ENCODE data around the gene GSDMA. TPM values are rescaled to one million over a fixed set of nuclear protein-coding genes. Genes with fewer than 3 reads are reported as not detected.
"Not testable (repeated sequence)": the region's sequence is repeated elsewhere in the genome, so short reads cannot be mapped to it uniquely, and the experiment has no call there.

GSDMA gene
- total RNA-seq, 1 donor from 2014 or later, result not detected

GRCh38 chr17:40004072-40004471, 41.3 kb downstream of the GSDMA start:
- H3K27me3 Mint-ChIP-seq (ENCODE audit: low read depth, unreplicated experiment), result peaks cover 8% of the 10 kb centered on the region
- H4K20me1 ChIP-seq (ENCODE audit: insufficient read depth, low read length), result no peaks in the 10 kb centered on the region
- H3K36me3 ChIP-seq (ENCODE audit: insufficient read depth, low read length), result no peaks in the 10 kb centered on the region
- no peaks in the 10 kb centered on the region for H3K4me1 ChIP-seq (ENCODE audit: insufficient read depth, low read length)
- H3K4me2 ChIP-seq (ENCODE audit: low read length), result no peak overlapping the region
- no peak overlapping the region for H3K27ac Mint-ChIP-seq (ENCODE audit: unreplicated experiment)
- H3K4me3 Mint-ChIP-seq (ENCODE audit: unreplicated experiment), result no peak overlapping the region
- no peaks in the 10 kb centered on the region for H3K4me1 Mint-ChIP-seq (ENCODE audit: low read depth, unreplicated experiment)
- H3K27me3 ChIP-seq (ENCODE audit: insufficient read depth, low read length), result no peaks in the 10 kb centered on the region
- DNase-seq (ENCODE audit: low read depth) (no peak), FAIRE-seq (no peak)
- no peak overlapping the region for H3K4me3 ChIP-seq (ENCODE audit: insufficient read depth, low read depth, low read length)
- no peak overlapping the region for H3K9ac ChIP-seq (ENCODE audit: low read length)
- peaks cover 3% of the 10 kb centered on the region for H3K36me3 Mint-ChIP-seq (ENCODE audit: low read depth, unreplicated experiment)
- TF ChIP-seq EZH2 (IDR thresholded peaks at IDR 0.05; ENCODE audit: insufficient read depth, low read length), result no peak
- TF ChIP-seq, protein P1, sequence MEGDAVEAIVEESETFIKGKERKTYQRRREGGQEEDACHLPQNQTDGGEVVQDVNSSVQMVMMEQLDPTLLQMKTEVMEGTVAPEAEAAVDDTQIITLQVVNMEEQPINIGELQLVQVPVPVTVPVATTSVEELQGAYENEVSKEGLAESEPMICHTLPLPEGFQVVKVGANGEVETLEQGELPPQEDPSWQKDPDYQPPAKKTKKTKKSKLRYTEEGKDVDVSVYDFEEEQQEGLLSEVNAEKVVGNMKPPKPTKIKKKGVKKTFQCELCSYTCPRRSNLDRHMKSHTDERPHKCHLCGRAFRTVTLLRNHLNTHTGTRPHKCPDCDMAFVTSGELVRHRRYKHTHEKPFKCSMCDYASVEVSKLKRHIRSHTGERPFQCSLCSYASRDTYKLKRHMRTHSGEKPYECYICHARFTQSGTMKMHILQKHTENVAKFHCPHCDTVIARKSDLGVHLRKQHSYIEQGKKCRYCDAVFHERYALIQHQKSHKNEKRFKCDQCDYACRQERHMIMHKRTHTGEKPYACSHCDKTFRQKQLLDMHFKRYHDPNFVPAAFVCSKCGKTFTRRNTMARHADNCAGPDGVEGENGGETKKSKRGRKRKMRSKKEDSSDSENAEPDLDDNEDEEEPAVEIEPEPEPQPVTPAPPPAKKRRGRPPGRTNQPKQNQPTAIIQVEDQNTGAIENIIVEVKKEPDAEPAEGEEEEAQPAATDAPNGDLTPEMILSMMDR (IDR thresholded peaks at IDR 0.05; ENCODE audit: insufficient read depth, low read depth, low read length), result no peak
- peaks cover 5% of the 10 kb centered on the region for H3K9me3 Mint-ChIP-seq (ENCODE audit: unreplicated experiment)
- no peak overlapping the region for H3K27ac ChIP-seq (ENCODE audit: low read depth, low read length)
- H3K79me2 ChIP-seq (ENCODE audit: insufficient read depth, low read length), result no peaks in the 10 kb centered on the region
- no peak overlapping the region for H2AFZ ChIP-seq (ENCODE audit: low read depth, low read length)
- H3K9me3 ChIP-seq (ENCODE audit: insufficient read depth, low read depth, low read length), result no peaks in the 10 kb centered on the region

- Mint-ChIP-seq H3K27ac (ENCODE audit: unreplicated experiment) (no peak overlapping the region), H3K27me3 (ENCODE audit: low read depth, unreplicated experiment) (peaks cover 8% of the 10 kb centered on the region), H3K4me3 (ENCODE audit: unreplicated experiment) (no peak overlapping the region), H3K9me3 (ENCODE audit: unreplicated experiment) (peaks cover 5% of the 10 kb centered on the region), H3K36me3 (ENCODE audit: low read depth, unreplicated experiment) (peaks cover 3% of the 10 kb centered on the region), H3K4me1 (ENCODE audit: low read depth, unreplicated experiment) (no peaks in the 10 kb centered on the region)
- DNase-seq (ENCODE audit: low read depth) (no peak), FAIRE-seq (no peak)
- Histone ChIP-seq H3K9ac (ENCODE audit: low read length) (no peak overlapping the region), H3K27me3 (ENCODE audit: insufficient read depth, low read length) (no peaks in the 10 kb centered on the region), H3K4me3 (ENCODE audit: insufficient read depth, low read depth, low read length) (no peak overlapping the region), H3K4me2 (ENCODE audit: low read length) (no peak overlapping the region), H3K9me3 (ENCODE audit: insufficient read depth, low read depth, low read length) (no peaks in the 10 kb centered on the region), H3K27ac (ENCODE audit: low read depth, low read length) (no peak overlapping the region), H3K79me2 (ENCODE audit: insufficient read depth, low read length) (no peaks in the 10 kb centered on the region), H4K20me1 (ENCODE audit: insufficient read depth, low read length) (no peaks in the 10 kb centered on the region), H3K36me3 (ENCODE audit: insufficient read depth, low read length) (no peaks in the 10 kb centered on the region), H2AFZ (ENCODE audit: low read depth, low read length) (no peak overlapping the region), H3K4me1 (ENCODE audit: insufficient read depth, low read length) (no peaks in the 10 kb centered on the region)
- TF ChIP-seq EZH2 (IDR thresholded peaks at IDR 0.05; ENCODE audit: insufficient read depth, low read length), result no peak
- TF ChIP-seq, protein P1 (IDR thresholded peaks at IDR 0.05; ENCODE audit: insufficient read depth, low read depth, low read length), result no peak
Measured at GRCh38 chr17:40004712-40005111, 41.9 kb downstream of the GSDMA start.

DNA sequence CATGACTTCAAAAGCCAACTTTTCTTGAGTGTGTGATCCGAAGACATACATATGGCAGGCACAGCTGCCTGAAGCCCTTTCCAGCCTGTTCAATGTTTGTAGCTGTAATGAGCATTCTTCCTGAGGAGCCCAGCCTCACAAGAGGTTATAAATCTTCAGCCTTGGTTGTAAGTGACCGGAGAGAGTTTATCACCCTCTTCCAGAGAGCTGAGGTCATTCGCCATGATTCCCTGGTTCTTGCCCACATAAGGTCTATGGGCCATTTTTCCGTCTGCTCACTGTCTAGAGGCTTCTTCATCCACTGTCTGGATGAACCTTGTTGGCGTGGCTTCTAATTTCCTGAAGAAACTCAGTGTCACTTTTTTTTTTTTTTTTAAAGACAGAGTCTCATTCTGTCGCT, 42.7 kb downstream of the GSDMA start:
- TF ChIP-seq, protein P1 (IDR thresholded peaks at IDR 0.05; ENCODE audit: insufficient read depth, low read depth, low read length), result no peak
- no peak for TF ChIP-seq EZH2 (IDR thresholded peaks at IDR 0.05; ENCODE audit: insufficient read depth, low read length)
- H3K9ac ChIP-seq (ENCODE audit: low read length), result no peak overlapping the region
- no peak overlapping the region for H3K4me2 ChIP-seq (ENCODE audit: low read length)
- H3K27ac Mint-ChIP-seq (ENCODE audit: unreplicated experiment), result no peak overlapping the region
- H2AFZ ChIP-seq (ENCODE audit: low read depth, low read length), result no peak overlapping the region
- H3K79me2 ChIP-seq (ENCODE audit: insufficient read depth, low read length), result no peaks in the 10 kb centered on the region
- no peaks in the 10 kb centered on the region for H4K20me1 ChIP-seq (ENCODE audit: insufficient read depth, low read length)
- DNase-seq (ENCODE audit: low read depth), result no peak
- no peak overlapping the region for H3K4me3 ChIP-seq (ENCODE audit: insufficient read depth, low read depth, low read length)
- no peaks in the 10 kb centered on the region for H3K4me1 ChIP-seq (ENCODE audit: insufficient read depth, low read length)
- FAIRE-seq, result no peak
- no peaks in the 10 kb centered on the region for H3K4me1 Mint-ChIP-seq (ENCODE audit: low read depth, unreplicated experiment)
- no peaks in the 10 kb centered on the region for H3K27me3 ChIP-seq (ENCODE audit: insufficient read depth, low read length)
- peaks cover 10% of the 10 kb centered on the region for H3K27me3 Mint-ChIP-seq (ENCODE audit: low read depth, unreplicated experiment)
- peaks cover 5% of the 10 kb centered on the region for H3K9me3 Mint-ChIP-seq (ENCODE audit: unreplicated experiment)
- H3K36me3 Mint-ChIP-seq (ENCODE audit: low read depth, unreplicated experiment), result peaks cover 3% of the 10 kb centered on the region
- H3K27ac ChIP-seq (ENCODE audit: low read depth, low read length), result no peak overlapping the region
- no peak overlapping the region for H3K4me3 Mint-ChIP-seq (ENCODE audit: unreplicated experiment)
- no peaks in the 10 kb centered on the region for H3K36me3 ChIP-seq (ENCODE audit: insufficient read depth, low read length)
- no peaks in the 10 kb centered on the region for H3K9me3 ChIP-seq (ENCODE audit: insufficient read depth, low read depth, low read length)

- H3K27ac ChIP-seq (ENCODE audit: low read depth, low read length); H3K4me3 Mint-ChIP-seq (ENCODE audit: unreplicated experiment); H3K79me2 ChIP-seq (ENCODE audit: insufficient read depth, low read length); H3K9me3 ChIP-seq (ENCODE audit: insufficient read depth, low read depth, low read length); H3K4me2 ChIP-seq (ENCODE audit: low read length); H3K27ac Mint-ChIP-seq (ENCODE audit: unreplicated experiment); H3K27me3 ChIP-seq (ENCODE audit: insufficient read depth, low read length); FAIRE-seq; H3K9ac ChIP-seq (ENCODE audit: low read length); H3K9me3 Mint-ChIP-seq (ENCODE audit: unreplicated experiment); H2AFZ ChIP-seq (ENCODE audit: low read depth, low read length); H3K36me3 ChIP-seq (ENCODE audit: insufficient read depth, low read length); H3K4me1 ChIP-seq (ENCODE audit: insufficient read depth, low read length); H3K36me3 Mint-ChIP-seq (ENCODE audit: low read depth, unreplicated experiment); H3K4me1 Mint-ChIP-seq (ENCODE audit: low read depth, unreplicated experiment); H3K4me3 ChIP-seq (ENCODE audit: insufficient read depth, low read depth, low read length); H4K20me1 ChIP-seq (ENCODE audit: insufficient read depth, low read length); DNase-seq (ENCODE audit: low read depth); H3K27me3 Mint-ChIP-seq (ENCODE audit: low read depth, unreplicated experiment): not testable (repeated sequence)
Measured at GRCh38 chr17:40010946-40011500, 48.2 kb downstream of the GSDMA start.

Measured in astrocyte (in vitro differentiated cells and primary cell).